Stimulated activated CD4-positive, alpha-beta T cell treated with anti-CD3 and anti-CD28 coated beads, Interleukin-12 subunit alpha, Interleukin-12 subunit beta, amount 100 ng/mL, for 24 hours (primary cell): ENCODE data around the gene GIT1.
A peak's percentile ranks its signal among the peaks of the same experiment; 100 is the strongest.

Experiments used
- DNase-seq, 2 experiments: peaks; one replicate each; pipeline ENCODE4 v3.0.0-alpha.2; 2020; ENCODE audit warnings: low read depth in 2 of 2

Gene GIT1

GRCh38 chr17:29581583-29582253 is 7.7 kb downstream of the GIT1 start:
- DNase-seq = no peak

- DNase-seq = peak; percentile 80 to 90
These were observed 9.3 kb downstream of the GIT1 start for GRCh38 chr17:29579866-29580771.

- no peak for DNase-seq
These were observed 10.6 kb downstream of the GIT1 start for GRCh38 chr17:29578626-29579485.

- no peak for DNase-seq
These were observed 11.8 kb downstream of the GIT1 start for GRCh38 chr17:29577385-29578211.

GRCh38 chr17:29577001-29577370 is 12.5 kb downstream of the GIT1 start:
- no peak for DNase-seq

- no peak for DNase-seq
These were observed 13.0 kb downstream of the GIT1 start for GRCh38 chr17:29576214-29577000.

- no peak for DNase-seq
These were observed 13.8 kb downstream of the GIT1 start for GRCh38 chr17:29575511-29576213.

- DNase-seq = no peak
These were observed 14.5 kb downstream of the GIT1 start for GRCh38 chr17:29574732-29575510.

GRCh38 chr17:29573871-29574731 is 15.3 kb downstream of the GIT1 start:
- no peak for DNase-seq

- no peak for DNase-seq
These were observed 15.9 kb downstream of the GIT1 start for GRCh38 chr17:29573558-29573869.

GRCh38 chr17:29572691-29573557 is 16.5 kb downstream of the GIT1 start:
- no peak for DNase-seq

- no peak for DNase-seq
These were observed 17.4 kb downstream of the GIT1 start for GRCh38 chr17:29571883-29572681.

- DNase-seq = no peak
These were observed 18.0 kb downstream of the GIT1 start for GRCh38 chr17:29571486-29571882.

GRCh38 chr17:29570521-29570920 is 18.9 kb downstream of the GIT1 start:
- no peak for DNase-seq

GRCh38 chr17:29569245-29569950 is 20.1 kb downstream of the GIT1 start:
- no peak for DNase-seq
